Nucleus accumbens (tissue), 56 donors: Measurements from ENCODE around the gene QARS1.

ENCODE experiments used
- DNase-seq, 56 donors: peaks; one replicate each; lab custom pipeline; 2025; lab: John Stamatoyannopoulos, UW

Gene QARS1

GRCh38 chr3:49121132-49121736, 16.7 kb upstream of the QARS1 start:
- DNase-seq: no peak

GRCh38 chr3:49120438-49121131, 16.0 kb upstream of the QARS1 start, which contains the start of gene USP19:
TSS of gene USP19 (minus strand) at chr3:49120823. CDS start at chr3:49119145, 1,678 bp downstream.
- DNase-seq: peak; percentile 39 to 96 (median 90)

GRCh38 chr3:49120096-49120437, 15.5 kb upstream of the QARS1 start:
- no peak for DNase-seq

- no peak for DNase-seq
Observed at GRCh38 chr3:49119439-49119838, 14.9 kb upstream of the QARS1 start.

GRCh38 chr3:49119036-49119435, 14.5 kb upstream of the QARS1 start:
- peak in 5 of 56 donors; percentile 8 to 36 (median 20) for DNase-seq

GRCh38 chr3:49112262-49112661, 7.7 kb upstream of the QARS1 start:
- no peak for DNase-seq

- no peak for DNase-seq
Observed at GRCh38 chr3:49111347-49111746, 6.8 kb upstream of the QARS1 start.

- DNase-seq: peak in 1 of 56 donors; percentile 10
Observed at GRCh38 chr3:49110780-49111179, 6.2 kb upstream of the QARS1 start.

GRCh38 chr3:49108346-49108745, 3.8 kb upstream of the QARS1 start:
- no peak for DNase-seq

- no peak for DNase-seq
Observed at GRCh38 chr3:49104052-49104426, 518 bp downstream of the QARS1 start.

GRCh38 chr3:49100046-49100615, 4.4 kb downstream of the QARS1 start:
- no peak for DNase-seq

- DNase-seq: no peak
Observed at GRCh38 chr3:49098910-49099630, 5.5 kb downstream of the QARS1 start.

- DNase-seq: no peak
Observed at GRCh38 chr3:49098429-49098828, 6.1 kb downstream of the QARS1 start.

GRCh38 chr3:49093853-49094767, 10.4 kb downstream of the QARS1 start, which contains the start of gene QRICH1:
TSS of gene QRICH1 (minus strand) at chr3:49094071. CDS start at chr3:49077017, 17,054 bp downstream.
- peak; percentile 78 to 99 (median 98) for DNase-seq

GRCh38 chr3:49092938-49093852, 11.4 kb downstream of the QARS1 start:
- DNase-seq: peak in 51 of 56 donors; percentile 34 to 87 (median 73)

- no peak for DNase-seq
Observed at GRCh38 chr3:49081429-49081828, 23.1 kb downstream of the QARS1 start.

- DNase-seq: no peak
Observed at GRCh38 chr3:49079270-49079669, 25.3 kb downstream of the QARS1 start.

- no peak for DNase-seq
Observed at GRCh38 chr3:49076646-49077045, 27.9 kb downstream of the QARS1 start.

GRCh38 chr3:49076116-49076515, 28.4 kb downstream of the QARS1 start:
- no peak for DNase-seq
